Measurements from ENCODE around the gene SHLD2. TPM values are rescaled to one million over a fixed set of nuclear protein-coding genes. Genes with fewer than 3 reads are reported as not detected.
A peak's percentile ranks its signal among the peaks of the same experiment; 100 is the strongest.
"Not testable (repeated sequence)": the region's sequence is repeated elsewhere in the genome, so short reads cannot be mapped to it uniquely, and the experiment has no call there.

Gene SHLD2
- total RNA-seq, 2 experiments from 2014 or later, result 32.2 to 32.6 TPM

GRCh38 chr10:87092376-87092860 is 2.6 kb upstream of the SHLD2 start:
- Mint-ChIP-seq H3K27ac (peak overlapping the region; percentile 94), H3K4me1 (ENCODE audit: low read depth) (peaks cover 61% of the 10 kb centered on the region), H3K27me3 (no peaks in the 10 kb centered on the region), H3K4me3 (peak overlapping the region; percentile 97), H3K36me3 (peaks cover 43% of the 10 kb centered on the region), H3K9me3 (no peaks in the 10 kb centered on the region)
- POLR2A ChIA-PET, result interaction anchor here (5.7 kb wide), 1 partner anchor 9 kb away, joined by 53 read pairs; no protein-coding TSS in a partner anchor
- intact Hi-C loops (cut with micrococcal nuclease), result loop anchor here (5.0 kb wide), 3 partner anchors 65 to 670 kb away; partner anchors contain the start of gene BMPR1A
- CTCF ChIA-PET, result interaction anchor here (1.0 to 1.4 kb wide), 5 partner anchors 7 to 154 kb away, joined by 3 to 4 read pairs (median 4); no protein-coding TSS in a partner anchor
- no peak for DNase-seq

GRCh38 chr10:87092861-87093631 is 2.0 kb upstream of the SHLD2 start:
- intact Hi-C loops (cut with micrococcal nuclease), result loop anchor here (1.0 to 5.0 kb wide), 4 partner anchors 9 to 669 kb away; partner anchors contain the start of gene BMPR1A
- peak; percentile 62 for DNase-seq
- peak overlapping the region; percentile 94 for H3K27ac Mint-ChIP-seq
- peak overlapping the region; percentile 97 for H3K4me3 Mint-ChIP-seq
- CTCF ChIA-PET, result interaction anchor here (1.0 to 1.4 kb wide), 5 partner anchors 8 to 154 kb away, joined by 3 to 4 read pairs (median 4); no protein-coding TSS in a partner anchor
- H3K9me3 Mint-ChIP-seq, result no peaks in the 10 kb centered on the region
- peaks cover 41% of the 10 kb centered on the region for H3K36me3 Mint-ChIP-seq
- H3K4me1 Mint-ChIP-seq (ENCODE audit: low read depth), result peaks cover 58% of the 10 kb centered on the region
- no peaks in the 10 kb centered on the region for H3K27me3 Mint-ChIP-seq
- POLR2A ChIA-PET, result interaction anchor here (5.7 kb wide), 1 partner anchor 9 kb away, joined by 53 read pairs; no protein-coding TSS in a partner anchor

DNA sequence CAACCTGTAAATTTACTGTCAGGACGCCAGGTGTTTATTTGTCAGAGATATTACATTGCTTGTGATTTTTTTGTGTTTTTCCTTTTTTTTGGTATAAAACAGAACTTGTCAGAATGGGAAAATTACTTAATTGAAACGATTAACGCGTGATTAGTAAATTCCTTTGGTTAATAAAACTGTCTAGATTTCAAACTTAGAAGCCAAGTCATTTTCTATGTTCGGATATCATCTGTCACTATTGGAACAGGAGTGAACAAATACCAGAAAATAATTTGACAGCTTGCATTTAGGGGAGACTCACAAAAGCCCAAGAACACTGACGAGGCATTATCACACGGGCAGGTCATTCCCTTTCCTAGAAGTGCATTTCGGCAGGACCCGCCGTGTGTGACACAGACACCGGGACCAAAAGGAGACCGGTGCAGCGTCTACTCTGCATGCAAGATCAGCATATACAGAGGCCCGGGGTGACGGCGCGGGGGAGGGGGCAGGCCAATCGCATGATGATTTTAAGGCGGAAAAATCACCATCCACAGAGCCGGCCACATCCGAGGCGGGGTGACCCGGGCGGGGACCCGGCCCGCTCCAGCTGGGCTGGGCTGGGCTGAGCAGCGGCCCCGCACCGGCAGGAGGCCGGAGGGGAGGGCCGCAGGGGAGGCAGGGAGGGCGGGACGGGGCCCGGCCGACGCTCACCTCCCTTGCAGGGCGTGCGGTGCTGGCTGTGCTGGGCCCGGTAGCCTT is 1.2 kb upstream of the SHLD2 start:
- intact Hi-C loops (cut with micrococcal nuclease), result loop anchor here (1.0 to 5.0 kb wide), 6 partner anchors 10 to 668 kb away; partner anchors contain the start of gene BMPR1A
- H3K4me3 Mint-ChIP-seq, result peak overlapping the region; percentile 97
- ChIA-PET POLR2A (interaction anchor here (5.7 kb wide), 1 partner anchor 10 kb away, joined by 53 read pairs; no protein-coding TSS in a partner anchor), CTCF (interaction anchor here (1.1 to 1.4 kb wide), 3 partner anchors 9 to 11 kb away, joined by 4 read pairs; no protein-coding TSS in a partner anchor)
- peak; percentile 88 for DNase-seq
- no peaks in the 10 kb centered on the region for H3K9me3 Mint-ChIP-seq
- H3K4me1 Mint-ChIP-seq (ENCODE audit: low read depth), result peaks cover 52% of the 10 kb centered on the region
- H3K27ac Mint-ChIP-seq, result peak overlapping the region; percentile 95
- peaks cover 37% of the 10 kb centered on the region for H3K36me3 Mint-ChIP-seq
- H3K27me3 Mint-ChIP-seq, result no peaks in the 10 kb centered on the region

DNA sequence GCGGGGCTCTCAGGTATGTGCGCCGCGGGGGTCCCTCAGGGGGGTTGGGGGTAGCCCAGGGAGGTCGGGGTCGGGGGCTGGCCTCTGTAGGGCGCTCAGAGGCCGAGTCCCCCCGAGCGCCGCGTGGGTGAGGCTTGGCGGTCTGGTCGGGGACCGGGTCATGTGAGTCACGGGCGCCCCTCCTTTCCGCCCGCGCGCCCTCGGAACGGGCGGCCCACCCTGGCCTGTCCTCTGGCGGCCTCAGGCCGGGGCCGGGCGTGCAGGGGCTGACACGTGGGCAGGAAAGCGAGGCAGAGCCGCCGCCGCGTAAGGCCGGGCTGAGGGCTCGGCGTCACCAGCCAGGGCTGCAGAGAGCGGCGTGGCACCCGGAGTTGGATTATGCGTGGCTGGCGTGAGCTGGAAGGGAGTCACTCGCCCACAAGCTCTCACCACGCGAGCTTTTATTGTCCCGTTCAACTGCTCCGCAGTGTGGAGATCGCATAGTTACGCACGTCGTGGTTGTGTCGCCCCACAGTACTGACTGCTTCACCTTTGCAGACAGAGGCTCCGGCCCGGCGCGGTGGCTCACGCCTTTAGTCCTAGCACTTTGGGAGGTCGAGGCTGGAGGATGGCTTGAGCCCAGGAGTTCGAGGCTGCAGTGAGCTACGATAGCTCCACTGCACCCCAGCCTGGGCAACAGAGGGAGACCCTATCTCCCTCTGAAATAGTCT is 385 bp downstream of the SHLD2 start:
- Mint-ChIP-seq H3K9me3 (no peaks in the 10 kb centered on the region), H3K4me1 (ENCODE audit: low read depth) (peaks cover 41% of the 10 kb centered on the region), H3K27ac (peak overlapping the region; percentile 86), H3K27me3 (no peaks in the 10 kb centered on the region), H3K4me3 (peak overlapping the region; percentile 84), H3K36me3 (peaks cover 39% of the 10 kb centered on the region)
- CTCF ChIA-PET, result interaction anchor here (1.0 to 1.5 kb wide), 4 partner anchors 10 to 157 kb away, joined by 3 to 5 read pairs (median 4); no protein-coding TSS in a partner anchor
- POLR2A ChIA-PET, result interaction anchor here (0.7 to 5.7 kb wide), 4 partner anchors 8 to 340 kb away, joined by 3 to 53 read pairs (median 5); partner anchors contain the start of gene BMPR1A
- peak; percentile 84 for DNase-seq
- intact Hi-C loops (cut with micrococcal nuclease), result loop anchor here (1.0 to 2.0 kb wide), 2 partner anchors 129 to 385 kb away; no protein-coding TSS in a partner anchor

GRCh38 chr10:87101996-87102395 is 7.0 kb downstream of the SHLD2 start:
- H3K27ac Mint-ChIP-seq, result no peak overlapping the region
- H3K9me3 Mint-ChIP-seq, result no peaks in the 10 kb centered on the region
- intact Hi-C loops (cut with micrococcal nuclease), result no loop called here
- POLR2A ChIA-PET, result no interaction called here
- H3K4me1 Mint-ChIP-seq (ENCODE audit: low read depth), result peaks cover 13% of the 10 kb centered on the region
- no peak overlapping the region for H3K4me3 Mint-ChIP-seq
- H3K27me3 Mint-ChIP-seq, result no peaks in the 10 kb centered on the region
- H3K36me3 Mint-ChIP-seq, result peaks cover 46% of the 10 kb centered on the region
- DNase-seq, result no peak
- CTCF ChIA-PET, result no interaction called here

- POLR2A ChIA-PET; intact Hi-C loops (cut with micrococcal nuclease); H3K27ac Mint-ChIP-seq; H3K27me3 Mint-ChIP-seq; CTCF ChIA-PET; H3K4me1 Mint-ChIP-seq (ENCODE audit: low read depth); DNase-seq; H3K4me3 Mint-ChIP-seq; H3K9me3 Mint-ChIP-seq: not testable (repeated sequence)
- peaks cover 52% of the 10 kb centered on the region for H3K36me3 Mint-ChIP-seq
Measured at GRCh38 chr10:87104727-87105126, 9.7 kb downstream of the SHLD2 start.

DNA sequence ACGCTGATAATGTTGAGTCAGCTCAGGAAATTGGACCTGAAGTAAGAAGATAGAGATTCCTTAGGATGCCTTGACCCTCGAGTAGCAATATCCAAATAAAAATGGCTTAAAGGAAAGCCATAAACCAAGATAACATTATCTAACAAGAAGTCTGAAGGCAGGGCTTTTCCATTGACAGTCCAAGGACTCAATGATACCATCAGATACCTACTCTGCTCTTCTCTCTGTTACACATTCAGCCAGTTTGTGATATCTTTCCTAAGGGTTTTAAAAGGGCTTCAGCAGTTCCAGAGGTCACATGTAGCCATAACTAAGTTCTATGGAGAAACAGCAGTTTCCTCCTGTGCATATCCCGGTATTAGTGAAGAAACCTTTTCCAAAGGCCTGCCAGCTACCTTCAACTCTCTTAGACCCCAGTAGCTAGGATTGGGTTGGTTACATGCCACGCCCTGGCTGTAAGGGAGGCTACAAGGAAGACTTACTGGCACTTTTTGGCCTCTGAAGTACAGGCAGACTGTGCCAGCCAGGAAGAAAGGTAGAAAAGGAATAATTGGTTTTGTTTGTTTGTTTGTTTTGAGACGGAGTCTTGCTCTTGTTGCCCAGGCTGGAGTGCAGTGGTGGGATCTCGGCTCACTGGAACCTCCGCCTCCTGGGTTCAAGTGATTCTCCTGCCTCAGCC is 10.6 kb downstream of the SHLD2 start:
- no peak overlapping the region for H3K4me3 Mint-ChIP-seq
- no peak for DNase-seq
- peaks cover 46% of the 10 kb centered on the region for H3K36me3 Mint-ChIP-seq
- no peak overlapping the region for H3K27ac Mint-ChIP-seq
- POLR2A ChIA-PET, result no interaction called here
- H3K27me3 Mint-ChIP-seq, result no peaks in the 10 kb centered on the region
- no peaks in the 10 kb centered on the region for H3K9me3 Mint-ChIP-seq
- H3K4me1 Mint-ChIP-seq (ENCODE audit: low read depth), result peaks cover 5% of the 10 kb centered on the region
- intact Hi-C loops (cut with micrococcal nuclease), result no loop called here
- CTCF ChIA-PET, result no interaction called here

- H3K27ac Mint-ChIP-seq; H3K4me1 Mint-ChIP-seq (ENCODE audit: low read depth); CTCF ChIA-PET; intact Hi-C loops (cut with micrococcal nuclease); H3K27me3 Mint-ChIP-seq; H3K4me3 Mint-ChIP-seq; DNase-seq; POLR2A ChIA-PET; H3K9me3 Mint-ChIP-seq; H3K36me3 Mint-ChIP-seq: not testable (repeated sequence)
Measured at GRCh38 chr10:87118122-87118521, 23.1 kb downstream of the SHLD2 start.

- DNase-seq; H3K9me3 Mint-ChIP-seq; POLR2A ChIA-PET; H3K4me1 Mint-ChIP-seq (ENCODE audit: low read depth); H3K4me3 Mint-ChIP-seq; H3K27ac Mint-ChIP-seq; H3K27me3 Mint-ChIP-seq; CTCF ChIA-PET; intact Hi-C loops (cut with micrococcal nuclease); H3K36me3 Mint-ChIP-seq: not testable (repeated sequence)
Measured at GRCh38 chr10:87119029-87119428, 24.0 kb downstream of the SHLD2 start.

GRCh38 chr10:87123351-87123750 is 28.3 kb downstream of the SHLD2 start:
- H3K27ac Mint-ChIP-seq; H3K27me3 Mint-ChIP-seq; H3K9me3 Mint-ChIP-seq; H3K4me1 Mint-ChIP-seq (ENCODE audit: low read depth); H3K36me3 Mint-ChIP-seq; DNase-seq; H3K4me3 Mint-ChIP-seq; POLR2A ChIA-PET; CTCF ChIA-PET; intact Hi-C loops (cut with micrococcal nuclease): not testable (repeated sequence)

GRCh38 chr10:87127048-87127447 is 32.0 kb downstream of the SHLD2 start:
- H3K27ac Mint-ChIP-seq; H3K4me3 Mint-ChIP-seq; H3K9me3 Mint-ChIP-seq; intact Hi-C loops (cut with micrococcal nuclease); DNase-seq; CTCF ChIA-PET; POLR2A ChIA-PET; H3K36me3 Mint-ChIP-seq; H3K4me1 Mint-ChIP-seq (ENCODE audit: low read depth); H3K27me3 Mint-ChIP-seq: not testable (repeated sequence)

Measured in activated CD4-positive, alpha-beta memory T cell treated with anti-CD3 and anti-CD28 coated beads for 36 hours (primary cell).